UCSD-AML1 (cell line): ENCODE measurements around the gene KLF15.

Experiments
- DNase-seq: peaks from one replicate; lab custom pipeline; 2025; ENCODE audit not compliant: unreplicated experiment; lab: John Stamatoyannopoulos, UW

The KLF15 gene

GRCh38 chr3:126389794-126390146 lies 32.6 kb upstream of the KLF15 start:
- DNase-seq = no peak

DNA sequence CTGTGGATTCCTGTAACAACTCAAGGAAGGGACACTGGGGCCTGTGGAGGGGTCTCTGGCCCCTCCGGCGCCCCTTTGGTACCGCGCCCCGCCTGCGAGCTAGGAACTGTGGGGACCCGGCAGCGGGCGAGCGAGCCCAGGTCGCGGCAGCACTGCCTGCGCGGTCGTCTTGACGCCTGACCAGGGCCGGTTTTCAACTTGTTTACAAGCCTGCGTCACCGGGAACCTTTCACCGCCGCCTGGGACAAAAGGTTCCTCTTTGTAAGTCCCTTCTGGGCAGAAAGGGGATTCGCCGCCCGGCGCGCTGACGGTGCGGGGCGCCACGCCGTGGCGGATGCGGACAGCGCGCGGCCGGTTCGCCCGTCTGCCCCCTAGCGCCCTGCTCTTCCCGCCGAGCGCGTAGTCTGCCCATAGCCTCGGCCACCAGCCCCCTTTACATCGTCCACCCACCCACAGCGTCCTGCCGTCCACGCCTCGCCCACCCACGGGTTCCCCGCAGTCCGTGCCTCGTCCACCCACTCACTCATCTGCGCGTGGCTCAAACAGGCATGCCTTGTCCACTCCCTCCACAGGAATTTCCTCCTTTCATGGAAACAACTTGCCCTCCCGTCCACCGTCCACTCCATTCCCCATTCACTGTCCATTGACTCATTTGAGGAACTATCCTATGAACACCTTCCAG lies 32.0 kb upstream of the KLF15 start:
- DNase-seq = peak; percentile 86

GRCh38 chr3:126381966-126382365 lies 24.8 kb upstream of the KLF15 start:
- DNase-seq = no peak

DNA sequence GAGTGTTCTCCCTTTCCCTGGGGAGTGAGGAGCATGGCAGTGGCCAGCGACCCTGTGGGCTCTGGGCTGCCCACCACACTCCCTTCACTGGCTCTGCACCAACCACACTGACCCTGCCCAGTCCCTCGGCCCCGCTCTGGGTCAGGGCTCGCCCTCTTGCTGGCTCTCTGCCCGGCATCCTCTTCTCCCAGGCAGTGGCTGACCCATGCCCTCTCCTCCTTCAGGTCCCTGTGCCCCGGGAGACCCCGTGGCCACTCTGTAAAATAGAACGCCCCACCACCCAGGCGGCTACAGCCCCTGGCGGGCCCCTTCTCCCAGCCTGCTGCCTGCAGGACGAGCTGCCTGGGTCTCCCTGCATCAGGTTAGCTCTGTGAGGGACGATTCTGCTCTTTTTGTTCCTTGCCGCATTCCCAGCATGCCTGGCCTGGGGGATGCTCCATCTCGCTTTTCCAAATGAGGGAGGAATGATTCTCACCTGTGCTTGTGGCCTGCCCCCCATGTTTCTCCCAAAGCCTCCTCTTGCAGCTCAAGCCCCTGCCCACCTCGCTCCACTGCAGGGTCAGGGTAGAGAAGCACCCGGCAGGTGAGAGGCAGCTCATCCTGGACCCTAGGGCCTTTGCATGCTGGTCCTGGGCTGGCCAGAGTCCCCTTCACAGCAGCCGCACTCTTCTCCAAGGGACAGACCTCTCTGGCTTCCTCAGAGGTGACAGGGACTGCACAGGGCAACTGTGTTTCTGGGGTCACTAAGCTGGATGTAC lies 23.0 kb upstream of the KLF15 start:
- DNase-seq = no peak

DNA sequence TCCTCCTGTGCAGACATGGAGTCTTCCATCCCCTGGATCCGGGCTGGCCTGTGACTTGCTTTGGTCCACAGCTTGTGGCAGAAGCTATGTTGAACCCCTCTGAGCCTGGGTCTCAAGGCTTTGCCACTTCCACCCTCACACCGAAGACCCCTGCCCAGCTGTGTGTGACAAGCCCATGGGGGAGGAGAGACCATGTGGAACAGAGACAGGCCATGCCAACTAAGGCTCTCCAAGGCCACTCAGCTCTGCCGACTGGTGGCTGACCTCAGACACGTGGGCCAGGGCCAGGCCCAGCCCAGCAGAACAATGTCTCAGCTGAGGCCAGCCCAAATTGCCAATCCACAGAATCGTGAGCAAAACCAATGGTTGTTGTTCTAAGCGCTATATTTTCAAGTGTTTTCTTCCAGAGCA lies 21.1 kb upstream of the KLF15 start:
- DNase-seq = peak; percentile 30

DNA sequence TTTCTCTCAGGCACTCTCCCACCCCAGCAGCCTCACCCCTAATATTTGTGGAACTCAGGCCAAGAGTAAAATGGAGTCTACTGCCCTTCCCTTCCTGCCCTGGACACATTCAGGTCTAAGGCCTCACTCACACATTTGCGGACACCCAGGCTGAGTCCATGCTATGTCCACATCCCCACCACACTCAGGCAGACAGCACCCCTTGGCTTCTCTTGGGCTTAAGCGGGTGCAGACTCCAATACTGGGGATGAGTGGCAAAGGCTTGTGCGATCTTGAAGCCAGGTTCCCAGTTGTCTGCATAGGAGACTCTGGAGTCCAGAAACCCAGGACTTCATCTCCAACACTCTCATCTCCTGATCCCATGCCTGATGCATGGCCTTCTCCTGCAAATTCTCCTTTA lies 20.0 kb upstream of the KLF15 start:
- no peak for DNase-seq

- no peak for DNase-seq
Observed at GRCh38 chr3:126376444-126376843, 19.2 kb upstream of the KLF15 start.

DNA sequence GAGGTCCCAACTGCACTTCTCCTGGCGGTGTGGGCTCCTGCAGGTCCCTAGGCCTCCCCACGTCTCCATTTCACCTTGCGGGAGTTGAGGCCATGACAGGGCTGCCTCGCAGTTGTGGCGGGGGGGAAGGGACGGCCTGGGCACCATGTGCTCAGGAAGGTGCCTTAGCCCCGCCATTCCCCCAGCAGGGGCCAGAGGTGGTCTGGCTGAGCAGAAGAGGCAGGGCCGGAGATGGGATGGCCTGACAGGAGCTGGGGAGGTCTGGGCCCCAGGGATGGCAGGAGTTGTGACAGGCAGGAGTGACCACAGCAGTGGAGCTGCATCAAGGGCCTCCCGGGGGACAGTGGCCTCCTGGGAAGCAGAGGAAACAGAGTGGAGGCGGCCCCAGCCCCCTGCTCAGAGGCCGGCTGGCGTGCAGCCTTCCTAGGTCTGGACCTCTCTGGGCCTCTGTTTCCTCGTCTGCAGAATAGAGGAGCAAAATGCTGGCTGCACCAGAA lies 18.7 kb upstream of the KLF15 start:
- no peak for DNase-seq

DNA sequence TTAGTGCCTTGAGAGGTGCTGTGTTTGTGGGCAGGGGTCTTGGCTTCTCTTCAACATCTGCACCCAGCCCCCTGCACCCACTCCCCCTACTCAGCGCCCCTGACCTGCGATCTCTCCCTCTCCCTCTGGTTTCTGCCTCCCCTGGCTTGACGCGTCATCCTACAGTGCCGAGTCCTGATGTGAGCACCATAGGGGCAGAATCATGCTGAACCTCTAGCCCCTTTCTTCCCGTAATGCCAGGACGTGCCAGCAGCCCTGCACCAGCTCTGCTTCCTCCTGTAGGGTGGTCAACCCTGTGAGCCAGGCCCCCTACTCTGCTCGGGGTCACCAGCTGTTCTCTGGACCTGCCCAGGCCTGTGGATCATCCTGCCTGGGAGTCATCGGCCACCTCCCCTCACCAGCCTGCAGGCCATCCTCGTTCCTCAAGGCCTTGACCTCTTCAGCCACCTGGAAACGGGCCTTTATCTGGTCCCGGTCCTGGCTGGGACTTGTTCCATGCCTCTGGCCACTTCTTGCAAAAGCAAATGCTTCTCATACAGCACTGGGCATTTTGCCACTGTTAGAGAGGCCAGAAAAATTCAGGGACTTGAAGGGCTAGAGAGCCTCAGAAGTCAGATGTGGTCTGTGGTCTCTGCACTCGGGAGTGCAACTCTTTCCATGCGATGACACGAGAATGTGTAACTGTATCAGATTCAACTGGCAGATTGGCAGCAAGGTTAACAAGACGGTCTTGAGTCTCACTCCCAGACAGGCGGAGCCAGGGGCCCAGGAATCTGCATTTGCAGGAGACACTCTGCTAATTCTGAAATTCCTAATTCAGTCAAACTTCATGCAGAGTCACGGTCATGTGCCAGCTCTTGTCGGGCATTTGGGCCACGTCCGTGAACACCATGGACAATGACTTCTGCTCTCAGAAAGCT lies 16.7 kb upstream of the KLF15 start:
- DNase-seq = no peak

GRCh38 chr3:126373146-126373613 lies 16.0 kb upstream of the KLF15 start:
- no peak for DNase-seq

GRCh38 chr3:126372413-126373145 lies 15.4 kb upstream of the KLF15 start:
- DNase-seq = no peak

- no peak for DNase-seq
Observed at GRCh38 chr3:126371096-126371705, 14.0 kb upstream of the KLF15 start.

DNA sequence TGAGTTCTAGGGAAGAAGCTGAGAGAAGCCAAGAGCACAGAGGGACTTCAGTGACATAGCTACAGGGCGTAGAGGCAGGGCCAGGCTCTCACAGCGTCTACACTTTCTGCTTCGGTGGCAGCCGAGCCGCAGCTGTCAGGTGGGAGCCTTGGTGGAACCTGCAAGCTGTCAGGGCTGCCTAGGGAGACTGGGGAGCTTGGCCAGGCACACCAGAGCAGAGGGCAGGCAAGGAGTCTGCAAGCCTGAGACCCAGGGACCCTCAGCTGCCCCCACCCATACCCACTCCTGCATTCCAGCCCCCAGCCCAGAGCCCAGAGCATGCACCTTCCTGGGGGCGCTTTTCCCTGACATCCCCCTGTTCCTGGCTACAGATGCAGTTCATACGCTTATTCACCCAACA lies 13.4 kb upstream of the KLF15 start:
- no peak for DNase-seq

DNA sequence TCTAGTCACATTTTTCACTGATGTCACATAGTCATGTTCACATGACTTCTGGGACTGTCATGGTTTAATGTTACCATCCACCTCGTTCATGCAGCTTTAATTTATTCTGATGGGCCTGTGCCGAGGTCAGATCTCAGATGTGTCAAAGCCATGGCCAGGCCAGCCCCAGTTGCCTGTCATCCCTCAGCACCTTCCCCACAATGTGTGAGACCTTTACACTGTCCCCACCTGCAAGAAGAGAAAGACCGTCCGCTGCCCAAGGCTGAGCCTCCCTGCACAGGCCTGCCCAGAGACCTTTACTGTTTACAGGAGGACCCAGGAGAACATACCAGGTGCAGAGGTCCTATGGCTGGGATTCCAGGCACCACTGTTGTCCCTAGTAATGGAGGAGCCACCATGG lies 12.8 kb upstream of the KLF15 start:
- no peak for DNase-seq

DNA sequence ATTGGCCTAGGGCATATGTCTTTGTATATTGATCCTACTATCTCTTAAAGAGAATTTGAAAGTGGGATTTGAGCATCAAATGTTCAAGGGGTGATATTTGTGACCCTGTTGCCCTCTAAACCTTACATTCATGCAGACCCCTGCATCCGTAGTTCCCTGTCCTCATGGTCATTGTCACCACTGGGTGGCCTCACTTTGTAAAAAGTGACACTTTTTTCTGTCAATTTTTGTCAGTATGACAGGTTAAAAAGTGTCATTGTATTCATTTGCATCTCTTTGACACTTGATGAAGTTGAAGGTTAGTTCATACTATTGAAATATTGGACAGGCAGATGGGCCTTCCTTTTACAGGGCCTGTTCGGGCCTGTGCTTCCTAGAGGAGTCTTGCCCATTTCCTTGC lies 12.3 kb upstream of the KLF15 start:
- DNase-seq = no peak

GRCh38 chr3:126367316-126367805 lies 10.2 kb upstream of the KLF15 start:
- DNase-seq = no peak

DNA sequence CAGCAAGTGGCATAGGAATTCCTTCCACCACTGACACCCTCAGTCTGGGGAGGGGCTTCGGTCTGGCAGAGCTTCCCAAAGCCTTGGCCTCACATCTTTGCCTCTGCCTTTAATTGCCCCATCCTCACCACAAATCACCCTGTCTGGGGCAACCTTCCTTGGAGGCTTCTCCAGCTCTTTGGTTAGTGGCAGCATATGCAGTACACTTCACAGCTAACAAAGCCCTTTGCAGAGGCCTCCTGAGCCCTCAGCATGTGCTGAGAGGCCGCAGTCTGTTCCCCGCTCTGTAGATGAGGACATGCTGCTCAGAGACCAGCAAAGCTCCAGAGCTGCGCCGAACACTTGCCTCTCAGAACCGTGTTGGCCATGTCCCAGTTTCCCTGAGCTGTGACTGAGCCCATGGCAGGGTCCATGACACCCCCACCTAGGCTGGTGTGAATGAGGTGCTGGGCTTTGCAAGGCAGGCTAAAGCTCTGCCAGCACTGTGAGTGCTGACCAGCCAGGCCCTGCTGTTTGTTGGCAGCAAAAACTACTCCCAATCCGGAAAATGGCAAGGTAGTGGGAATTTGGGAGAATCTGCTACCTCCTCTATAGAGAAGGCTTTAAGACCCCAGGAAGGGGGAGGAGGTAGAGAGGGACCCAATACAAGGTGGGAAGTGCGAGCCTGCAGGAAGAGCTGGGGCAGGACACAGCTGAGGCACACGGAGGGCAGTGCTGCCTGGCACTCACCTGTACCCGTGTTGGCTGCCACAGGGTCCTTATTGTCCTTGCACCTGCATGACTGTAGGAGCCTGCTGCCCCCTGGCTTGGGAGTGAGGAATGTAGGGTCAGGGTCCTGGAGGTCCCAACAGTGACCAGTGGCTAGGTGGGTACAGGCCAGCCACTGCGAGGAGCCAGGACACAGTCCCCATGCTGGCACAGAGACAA lies 8.4 kb upstream of the KLF15 start:
- no peak for DNase-seq

DNA sequence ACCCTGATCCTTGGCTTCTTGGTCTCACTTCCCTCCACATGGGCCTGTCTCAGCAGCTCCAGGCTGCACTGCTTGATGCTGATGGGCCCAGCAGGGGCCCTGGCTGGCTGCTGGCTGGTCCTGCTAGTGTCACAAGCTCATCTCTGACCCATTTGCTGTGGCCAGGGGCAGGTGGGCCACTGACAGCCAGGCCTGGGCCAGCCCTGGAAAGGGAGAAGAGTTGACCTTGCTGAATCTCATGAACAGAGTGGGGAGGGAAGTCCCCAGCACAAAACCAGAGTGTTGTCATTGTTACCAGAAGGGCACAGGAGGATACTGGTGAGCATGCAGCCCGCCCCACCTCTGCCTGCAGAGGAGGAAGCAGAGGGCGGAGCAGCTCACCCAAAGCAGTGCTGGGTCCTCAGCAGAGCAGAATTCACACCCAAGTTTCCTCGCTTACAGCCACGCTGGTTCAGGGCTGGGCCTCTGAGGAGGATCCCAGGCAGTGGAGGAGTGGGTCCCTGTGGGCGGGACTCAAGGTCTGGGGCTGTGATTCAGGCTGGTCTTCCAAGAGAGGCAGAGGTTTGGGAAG lies 7.6 kb upstream of the KLF15 start:
- DNase-seq = no peak
